IMR-90 (cell line): Measurements from ENCODE around the gene KRT83. TPM values are rescaled to one million over a fixed set of nuclear protein-coding genes. Genes with fewer than 3 reads are reported as not detected.

Experiments used
- ATAC-seq: fragments of 200-7000 bp; cut with Tn5 transposase; 2 replicates; pipeline ENCODE4 v1.9.1; 2020; ENCODE audit warnings: low read depth, mild to moderate bottlenecking, moderate library complexity
- BruUV-seq: library from RNA; stranded (reverse); fragments of 400-500 nt; replicated peaks from 2 replicates; lab custom pipeline; 2021; lab: Mats Ljungman, UMichigan
- CTCF ChIA-PET: fragments of 300-600 bp; formaldehyde crosslinking; extraction: SDS; loops from one replicate; lab custom pipeline; 2021; ENCODE audit warnings: antibody characterized with exemption; lab: Yijun Ruan, JAX
- POLR2A ChIA-PET: fragments of 300-600 bp; sonication (Branson Sonifier 250); formaldehyde crosslinking; loops from one replicate; lab custom pipeline; 2022; ENCODE audit warnings: antibody characterized with exemption; ENCODE audit not compliant: unreplicated experiment; lab: Charles Lee
- DNase-seq: peaks from one replicate; pipeline ENCODE4 v3.0.0; 2013
- H2AFZ ChIP-seq: replicated peaks from 2 replicates; pipeline ENCODE3; 2013; ENCODE audit warnings: low read length, mild to moderate bottlenecking; ENCODE audit not compliant: poor library complexity
- H2AK5ac ChIP-seq: 2 replicates; pipeline ENCODE4 v1.6.1; 2013; ENCODE audit warnings: low read depth, low read length, inconsistent platforms
- H2AK9ac ChIP-seq: replicated peaks from 2 replicates; pipeline ENCODE3; 2013; ENCODE audit warnings: mild to moderate bottlenecking, low read depth, low read length, moderate library complexity; ENCODE audit not compliant: poor library complexity
- H2BK120ac ChIP-seq: 2 replicates; pipeline ENCODE4 v1.6.1; 2013; ENCODE audit warnings: low read depth, low read length, inconsistent platforms
- H2BK15ac ChIP-seq: 3 replicates; pipeline ENCODE4 v1.6.1; 2013; ENCODE audit warnings: low read depth, low read length, inconsistent platforms
- H2BK20ac ChIP-seq: 2 replicates; pipeline ENCODE4 v1.6.1; 2013; ENCODE audit warnings: low read depth, mild to moderate bottlenecking, inconsistent platforms, low read length, moderate library complexity
- H2BK5ac ChIP-seq: 2 replicates; pipeline ENCODE4 v1.6.1; 2013; ENCODE audit warnings: mild to moderate bottlenecking, low read depth, low read length, inconsistent platforms; ENCODE audit not compliant: poor library complexity, severe bottlenecking
- H3K14ac ChIP-seq: replicated peaks from 2 replicates; pipeline ENCODE4 v1.6.1; 2013; ENCODE audit warnings: low read depth, low read length, inconsistent platforms
- H3K18ac ChIP-seq: 2 replicates; pipeline ENCODE4 v1.6.1; 2013; ENCODE audit warnings: low read depth, low read length, control low read depth
- H3K23ac ChIP-seq: 2 replicates; pipeline ENCODE4 v1.6.1; 2013; ENCODE audit warnings: low read depth, low read length, inconsistent platforms
- H3K27ac ChIP-seq: 2 replicates; pipeline ENCODE4 v1.5.1; 2013; ENCODE audit warnings: mild to moderate bottlenecking, control low read depth, low read length; ENCODE audit not compliant: insufficient read depth
- H3K27me3 ChIP-seq: 2 replicates; pipeline ENCODE4 v1.6.1; 2013; ENCODE audit warnings: low read length; ENCODE audit not compliant: control insufficient read depth, insufficient read depth
- H3K36me3 ChIP-seq: 2 replicates; pipeline ENCODE4 v1.6.1; 2013; ENCODE audit warnings: low read length, mixed read lengths; ENCODE audit not compliant: control insufficient read depth, insufficient read depth
- H3K4ac ChIP-seq: 2 replicates; pipeline ENCODE4 v1.6.1; 2013; ENCODE audit warnings: low read depth, low read length, inconsistent platforms
- H3K4me1 ChIP-seq: 2 replicates; pipeline ENCODE4 v1.6.1; 2013; ENCODE audit warnings: low read length, mixed read lengths; ENCODE audit not compliant: control insufficient read depth, insufficient read depth
- H3K4me2 ChIP-seq: 2 replicates; pipeline ENCODE4 v1.6.1; 2013; ENCODE audit warnings: low read depth, mild to moderate bottlenecking, control low read depth, low read length, moderate library complexity
- H3K4me3 ChIP-seq: 2 replicates; pipeline ENCODE4 v1.5.1; 2013; ENCODE audit warnings: low read depth, mild to moderate bottlenecking, control low read depth, low read length, moderate library complexity; ENCODE audit not compliant: insufficient read depth
- H3K56ac ChIP-seq: 2 replicates; pipeline ENCODE4 v1.6.1; 2013; ENCODE audit warnings: low read length, inconsistent platforms; ENCODE audit not compliant: insufficient read depth; ENCODE audit errors: extremely low read depth
- H3K79me1 ChIP-seq, 2 experiments: 2 replicates each; pipeline ENCODE4 v1.6.1; 2013; ENCODE audit warnings: low read length in 2 of 2, inconsistent platforms in 1 of 2, low read depth in 1 of 2
- H3K9ac ChIP-seq: 2 replicates; pipeline ENCODE4 v1.6.1; 2013; ENCODE audit warnings: low read depth, low read length, control low read depth
- H3K9me1 ChIP-seq: 2 replicates; pipeline ENCODE4 v1.6.1; 2013; ENCODE audit warnings: low read length, inconsistent platforms; ENCODE audit not compliant: insufficient read depth
- H3K9me3 ChIP-seq: 2 replicates; pipeline ENCODE4 v1.6.1; 2013; ENCODE audit warnings: low read length; ENCODE audit not compliant: control insufficient read depth, insufficient read depth
- H4K20me1 ChIP-seq: 2 replicates; pipeline ENCODE4 v1.6.1; 2013; ENCODE audit warnings: low read length, inconsistent platforms; ENCODE audit not compliant: insufficient read depth
- H4K5ac ChIP-seq: 2 replicates; pipeline ENCODE4 v1.6.1; 2013; ENCODE audit warnings: mild to moderate bottlenecking, low read depth, low read length, control low read depth
- H4K8ac ChIP-seq, 2 experiments: 2 replicates each; pipeline ENCODE4 v1.6.1; 2013; ENCODE audit warnings: low read depth in 2 of 2, low read length in 2 of 2, control low read depth in 1 of 2, inconsistent platforms in 1 of 2
- H4K91ac ChIP-seq: 2 replicates; pipeline ENCODE4 v1.6.1; 2013; ENCODE audit warnings: low read depth, low read length, inconsistent platforms; ENCODE audit not compliant: insufficient read depth
- BHLHE40 ChIP-seq: fragments of 150-350 bp; IDR thresholded peaks from 2 replicates; pipeline ENCODE4 v1.6.1; 2016; ENCODE audit warnings: mild to moderate bottlenecking, low read depth, low read length
- CEBPB ChIP-seq: IDR thresholded peaks from 2 replicates; pipeline ENCODE4 v1.6.1; 2012; ENCODE audit warnings: low read depth, low read length, improper control_type of control experiment
- CHD1 ChIP-seq: IDR thresholded peaks from 2 replicates; pipeline ENCODE4 v1.6.1; 2012; ENCODE audit warnings: low read depth, low read length, improper control_type of control experiment
- CTCF ChIP-seq: conservative IDR thresholded peaks from 2 replicates; pipeline ENCODE4 v1.5.1; 2012; ENCODE audit warnings: mild to moderate bottlenecking, low read depth, low read length, improper control_type of control experiment
- FOS ChIP-seq: fragments of 150-350 bp; IDR thresholded peaks from 2 replicates; pipeline ENCODE4 v1.6.1; 2016; ENCODE audit warnings: low read depth, low read length
- MAFK ChIP-seq: IDR thresholded peaks from 2 replicates; pipeline ENCODE4 v1.6.1; 2012; ENCODE audit warnings: low read depth, low read length, improper control_type of control experiment
- MAZ ChIP-seq: IDR thresholded peaks from 2 replicates; pipeline ENCODE4 v1.6.1; 2012; ENCODE audit warnings: low read depth, mild to moderate bottlenecking, low read length, improper control_type of control experiment, moderate library complexity, borderline replicate concordance
- MXI1 ChIP-seq: IDR thresholded peaks from 2 replicates; pipeline ENCODE4 v1.6.1; 2012; ENCODE audit warnings: low read depth, mild to moderate bottlenecking, low read length, moderate library complexity, borderline replicate concordance
- NFE2L2 ChIP-seq: fragments of 150-350 bp; IDR thresholded peaks from 2 replicates; pipeline ENCODE4 v1.6.1; 2016; ENCODE audit warnings: low read depth, mild to moderate bottlenecking, low read length
- POLR2A ChIP-seq: IDR thresholded peaks from 2 replicates; pipeline ENCODE4 v1.6.1; 2012; ENCODE audit warnings: mild to moderate bottlenecking, low read depth, low read length
- RAD21 ChIP-seq: IDR thresholded peaks from 2 replicates; pipeline ENCODE4 v1.6.1; 2012; ENCODE audit warnings: low read length, improper control_type of control experiment
- RFX5 ChIP-seq: IDR thresholded peaks from 2 replicates; pipeline ENCODE4 v1.8.0; 2012; ENCODE audit warnings: low read depth, mild to moderate bottlenecking, low read length, moderate library complexity
- SMC3 ChIP-seq: fragments of 150-350 bp; IDR thresholded peaks from 2 replicates; pipeline ENCODE4 v1.6.1; 2016; ENCODE audit warnings: low read depth, mild to moderate bottlenecking, antibody characterized with exemption, low read length, moderate library complexity
- WGBS, 2 experiments: methylation state at CpG; one replicate each; pipeline versions ENCODE4 v1.1.5 to v1.1.7; 2013; ENCODE audit warnings: missing lambda C conversion rate in 2 of 2; ENCODE audit not compliant: insufficient read length in 1 of 2; ENCODE audit errors: extremely low coverage in 2 of 2; 5-methylcytosine and 5-hydroxymethylcytosine counted together
- dilution Hi-C: fragments of 300-500 bp; cut with HindIII; formaldehyde crosslinking; loops from one replicate; pipeline ENCODE4 v1.14.3; 2018; ENCODE audit warnings: low sequenced_read_pairs; ENCODE audit not compliant: unreplicated experiment
- in situ Hi-C: fragments of 300-500 bp; cut with MboI; formaldehyde crosslinking; loops from 3 replicates; pipeline ENCODE4 v1.14.3; 2019; ENCODE audit warnings: low sequenced_read_pairs, inconsistent platforms, mixed read lengths
- intact Hi-C: fragments of 100-400 bp; cut with micrococcal nuclease; formaldehyde crosslinking; loops from 2 replicates; pipeline ENCODE4 v1.10.0; 2022
- polyA plus RNA-seq, 3 experiments: library from polyadenylated mRNA; depleted of rRNA; stranded (reverse); fragments of >200 nt; gene quantifications; 2 replicates each; pipeline ENCODE4 v1.2.3, GENCODE V29; 2012; ENCODE audit warnings: low replicate concordance in 1 of 3
- total RNA-seq: library from RNA; depleted of rRNA; stranded (reverse); fragments of >200 nt; gene quantifications from 2 replicates; pipeline ENCODE4 v1.2.3, GENCODE V29; 2012
- TF ChIP-seq, protein P1 (sequence below): fragments of 150-350 bp; IDR thresholded peaks from 2 replicates; pipeline ENCODE4 v1.6.1; 2016; ENCODE audit warnings: low read depth, mild to moderate bottlenecking, low read length, moderate library complexity, borderline replicate concordance

Gene KRT83
- total and polyA plus RNA-seq, 2 of the 4 experiments (the other 2 are of a cell fraction): not detected

DNA sequence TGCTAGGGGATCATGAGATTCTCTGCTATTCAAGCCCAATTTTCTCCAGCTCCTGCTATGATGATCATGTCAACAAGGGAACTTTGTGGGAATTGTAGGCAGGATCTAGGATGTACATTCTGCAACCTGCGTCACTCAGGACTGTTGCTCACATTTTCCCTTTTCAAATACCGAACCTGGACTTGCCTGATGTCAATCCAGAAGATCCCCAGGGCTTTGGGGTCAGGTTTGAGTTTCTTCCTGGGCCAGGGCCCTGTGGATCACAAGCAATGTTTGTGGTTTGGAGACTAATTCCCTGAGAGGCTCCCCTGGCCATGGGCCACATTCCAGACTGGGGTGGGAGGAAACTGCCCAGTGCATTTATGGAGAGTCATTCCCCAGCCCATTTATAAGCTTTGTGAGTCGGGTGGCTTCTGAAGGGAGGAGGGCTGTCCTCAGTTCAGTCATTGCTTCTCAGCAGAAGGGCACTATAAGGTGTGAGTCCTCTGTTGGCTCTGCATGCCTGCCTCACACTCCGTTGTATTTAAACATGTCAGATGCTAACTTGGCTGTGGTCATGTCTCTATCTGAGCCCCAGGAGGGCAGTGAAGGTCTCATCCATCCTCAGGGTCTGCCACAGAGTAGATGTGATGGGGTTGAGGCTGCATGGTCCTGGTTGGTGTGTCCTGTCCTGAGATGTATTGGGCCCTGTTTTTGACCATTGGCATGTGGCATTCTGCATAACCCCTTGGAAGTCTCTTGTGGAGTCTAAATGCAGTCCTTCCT lies 40.2 kb downstream of the KRT83 start:
- Histone ChIP-seq H3K14ac (peak overlapping the region; percentile 93), H3K4me3 (no peak overlapping the region), H3K9ac (peak overlapping the region; percentile 62), H4K20me1 (peaks cover 5% of the 10 kb centered on the region; the same call in 1 of the 2 replicates), H3K4me1 (peaks cover 24% of the 10 kb centered on the region), H3K9me3 (no peaks in the 10 kb centered on the region), H2BK5ac (peak overlapping the region; percentile 93), H3K27me3 (no peaks in the 10 kb centered on the region), H2AFZ (peak overlapping the region; percentile 36), H3K36me3 (no peaks in the 10 kb centered on the region), H2BK20ac (peak overlapping the region; percentile 99), H2AK9ac (peak overlapping the region; percentile 95), H3K27ac (peak overlapping the region; percentile 91), H4K8ac (peak overlapping the region; percentile 90 to 99), H3K56ac (peak overlapping the region; percentile 99), H3K4ac (peak overlapping the region; percentile 100), H4K5ac (peak overlapping the region; percentile 73), H2AK5ac (peak overlapping the region; percentile 98), H3K23ac (peak overlapping the region; percentile 98), H4K91ac (peak overlapping the region; percentile 100), H3K9me1 (peaks cover 53% of the 10 kb centered on the region), H3K4me2 (peak overlapping the region; percentile 35), H3K79me1 (peaks cover 0 to 8% of the 10 kb centered on the region in 2 experiments; a peak in 1 of 4 replicates), H2BK15ac (peak overlapping the region; percentile 77; the same call in 2 of the 3 replicates), H2BK120ac (peak overlapping the region; percentile 99), H3K18ac (peak overlapping the region; percentile 87)
- DNase-seq: peak; percentile 97
- intact Hi-C loops (loop anchor here (2.0 to 10.0 kb wide), 2 partner anchors 68 to 594 kb away; no protein-coding TSS in a partner anchor), dilution Hi-C loops (no loop called here), in situ Hi-C loops (no loop called here)
- peak; percentile 66 for ATAC-seq
- no CpG with 5 or more reads among the region's 4 CpGs for WGBS, 2 experiments
- POLR2A ChIA-PET: no interaction called here
- no TSS peak for BruUV-seq
- CTCF ChIA-PET: interaction anchor here (0.6 to 2.1 kb wide), 4 partner anchors 11 to 123 kb away, joined by 3 to 9 read pairs (median 4); no protein-coding TSS in a partner anchor
- peak; percentile 1; the same call in 1 of the 2 replicates for TF ChIP-seq CEBPB
- no peak for TF ChIP-seq RFX5
- TF ChIP-seq CTCF: no peak
- TF ChIP-seq SMC3: peak; percentile 20; the same call in 1 of the 2 replicates
- TF ChIP-seq CHD1: 0 out of 2 replicates have a peak, but pooled peaks have one; percentile 80
- no peak for TF ChIP-seq MXI1
- no peak for TF ChIP-seq MAFK
- peak; percentile 72 for TF ChIP-seq POLR2A
- TF ChIP-seq, protein P1, sequence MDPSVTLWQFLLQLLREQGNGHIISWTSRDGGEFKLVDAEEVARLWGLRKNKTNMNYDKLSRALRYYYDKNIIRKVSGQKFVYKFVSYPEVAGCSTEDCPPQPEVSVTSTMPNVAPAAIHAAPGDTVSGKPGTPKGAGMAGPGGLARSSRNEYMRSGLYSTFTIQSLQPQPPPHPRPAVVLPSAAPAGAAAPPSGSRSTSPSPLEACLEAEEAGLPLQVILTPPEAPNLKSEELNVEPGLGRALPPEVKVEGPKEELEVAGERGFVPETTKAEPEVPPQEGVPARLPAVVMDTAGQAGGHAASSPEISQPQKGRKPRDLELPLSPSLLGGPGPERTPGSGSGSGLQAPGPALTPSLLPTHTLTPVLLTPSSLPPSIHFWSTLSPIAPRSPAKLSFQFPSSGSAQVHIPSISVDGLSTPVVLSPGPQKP: no peak
- peak; percentile 25; the same call in 1 of the 2 replicates for TF ChIP-seq FOS
- peak; percentile 19; the same call in 1 of the 2 replicates for TF ChIP-seq RAD21
- TF ChIP-seq MAZ: no peak; the same call in 1 of the 2 replicates
- peak; percentile 44 for TF ChIP-seq BHLHE40
- TF ChIP-seq NFE2L2: peak; percentile 56; the same call in 1 of the 2 replicates
